ENCODE data around the gene EPS8L2.

Gene EPS8L2

GRCh38 chr11:763073-763463, 57.0 kb downstream of the EPS8L2 start:
- no peak for DNase-seq (ENCODE audit: low read depth)

GRCh38 chr11:763549-764321, 57.7 kb downstream of the EPS8L2 start:
- DNase-seq (ENCODE audit: low read depth): no peak

DNA sequence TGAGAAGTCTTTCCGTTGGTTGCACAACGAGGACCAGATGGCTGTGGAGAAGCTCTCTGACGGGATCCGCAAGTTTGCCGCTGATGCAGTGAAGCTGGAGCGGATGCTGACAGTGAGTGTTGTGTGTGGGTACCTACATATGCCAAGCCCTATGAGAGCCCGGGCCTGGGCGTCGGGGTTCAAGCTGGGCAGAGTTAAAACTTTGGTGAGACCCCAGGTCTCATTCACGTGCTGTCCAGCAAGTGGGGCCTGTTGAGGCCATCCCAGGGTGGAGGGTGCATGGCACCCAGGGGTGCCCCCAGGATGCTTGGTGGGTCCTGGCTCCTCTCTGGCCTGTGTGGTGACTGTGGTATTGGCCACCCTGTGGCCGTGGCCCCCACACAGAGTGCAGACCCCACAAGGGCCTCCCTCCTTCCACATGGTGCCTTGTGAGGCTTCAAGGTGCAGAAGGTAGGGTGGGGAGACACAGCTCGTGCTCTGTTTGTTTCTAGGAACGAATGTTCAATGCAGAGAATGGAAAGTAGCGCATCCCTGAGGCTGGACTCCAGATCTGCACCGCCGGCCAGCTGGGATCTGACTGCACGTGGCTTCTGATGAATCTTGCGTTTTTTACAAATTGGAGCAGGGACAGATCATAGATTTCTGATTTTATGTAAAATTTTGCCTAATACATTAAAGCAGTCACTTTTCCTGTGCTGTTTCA, 58.4 kb downstream of the EPS8L2 start:
- no peak for DNase-seq (ENCODE audit: low read depth)

GRCh38 chr11:765025-765801, 59.2 kb downstream of the EPS8L2 start:
- peak; percentile 47 for DNase-seq (ENCODE audit: low read depth)

DNA sequence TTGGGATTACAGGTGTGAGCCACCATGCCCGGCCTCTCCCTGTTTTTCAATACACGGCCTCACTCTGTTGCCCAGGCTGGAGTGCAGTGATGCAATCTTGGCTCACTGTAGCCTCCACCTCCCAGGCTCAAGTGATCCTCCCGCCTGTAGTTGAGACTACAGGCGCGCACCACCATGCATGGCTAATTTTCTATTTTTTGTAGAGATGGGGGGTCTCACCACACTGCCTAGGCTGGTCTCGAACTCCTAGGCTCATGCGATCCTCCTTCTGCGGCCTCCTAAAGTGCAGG, 59.7 kb downstream of the EPS8L2 start:
- no peak for DNase-seq (ENCODE audit: low read depth)

- no peak for DNase-seq (ENCODE audit: low read depth)
Measured at GRCh38 chr11:766106-766935, 60.3 kb downstream of the EPS8L2 start.

DNA sequence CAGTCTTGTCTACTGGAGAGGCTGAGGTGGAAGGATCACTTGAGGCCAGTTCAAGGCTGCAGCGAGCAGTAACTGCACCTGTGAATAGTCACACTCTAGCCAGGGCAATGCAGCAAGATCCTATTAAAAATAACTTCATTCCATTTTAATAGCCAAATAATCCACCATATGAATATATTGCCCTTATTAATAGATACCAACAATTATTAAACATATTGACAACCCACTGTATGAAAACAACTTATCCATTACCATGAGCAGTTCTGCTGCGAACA, 60.8 kb downstream of the EPS8L2 start:
- DNase-seq (ENCODE audit: low read depth): no peak

DNA sequence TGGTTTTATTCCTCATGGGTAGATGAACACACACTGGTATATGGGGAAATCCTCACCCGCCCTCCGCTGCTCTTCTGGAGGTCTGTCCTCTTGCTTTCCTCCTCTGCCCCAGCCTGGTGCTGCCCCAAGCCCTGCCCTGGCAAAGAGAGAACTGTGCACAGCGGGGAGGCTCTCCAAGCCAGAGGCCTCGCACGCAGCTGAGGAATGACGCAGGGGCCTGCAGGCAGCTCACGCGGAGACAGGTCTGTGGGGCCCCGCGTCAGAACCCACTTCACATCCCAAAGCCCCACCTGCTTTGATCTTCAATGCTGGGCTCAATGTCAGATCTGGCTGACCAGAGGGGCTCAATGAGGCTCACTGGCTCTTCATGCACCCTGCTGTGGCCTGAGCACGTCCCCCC, 61.2 kb downstream of the EPS8L2 start:
- DNase-seq (ENCODE audit: low read depth): no peak

DNA sequence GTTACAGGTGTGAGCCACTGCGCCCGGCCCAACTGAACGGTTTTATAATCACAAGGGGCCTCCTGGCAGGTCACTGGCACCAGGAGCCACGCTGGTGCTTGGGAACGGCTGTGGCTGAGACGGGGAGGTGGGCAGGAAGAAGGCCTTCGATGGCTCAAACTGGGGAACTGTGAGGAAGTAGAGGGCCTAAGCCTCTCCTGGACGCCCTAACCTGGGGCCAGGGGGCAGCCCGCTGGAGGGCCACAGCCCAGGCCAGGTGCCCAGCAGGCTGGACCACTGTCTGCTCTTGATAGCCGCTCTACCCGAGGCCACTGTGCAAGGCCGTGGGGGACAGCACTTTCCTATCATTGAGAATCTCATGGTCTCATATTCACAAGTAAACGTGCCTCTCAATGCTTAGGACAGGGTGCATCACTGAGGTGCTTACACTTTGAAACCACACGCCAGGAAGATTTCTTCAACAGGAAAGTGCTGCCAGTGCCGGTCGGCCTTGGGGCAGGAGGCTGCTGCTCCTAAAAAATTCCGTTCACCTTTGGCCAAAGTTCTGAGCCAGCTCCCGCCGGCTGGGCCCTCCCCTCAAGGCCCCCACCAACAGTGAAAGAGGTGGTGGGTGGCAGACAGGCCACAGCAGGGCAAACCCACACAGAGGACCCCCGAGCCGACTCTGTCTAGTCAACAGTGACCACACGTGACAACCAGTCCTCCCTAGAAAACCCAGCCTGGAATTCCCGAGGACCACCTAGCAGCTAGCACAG, 64.0 kb downstream of the EPS8L2 start:
- DNase-seq (ENCODE audit: low read depth): no peak

GRCh38 chr11:770642-771616, 64.9 kb downstream of the EPS8L2 start:
- no peak for DNase-seq (ENCODE audit: low read depth)

DNA sequence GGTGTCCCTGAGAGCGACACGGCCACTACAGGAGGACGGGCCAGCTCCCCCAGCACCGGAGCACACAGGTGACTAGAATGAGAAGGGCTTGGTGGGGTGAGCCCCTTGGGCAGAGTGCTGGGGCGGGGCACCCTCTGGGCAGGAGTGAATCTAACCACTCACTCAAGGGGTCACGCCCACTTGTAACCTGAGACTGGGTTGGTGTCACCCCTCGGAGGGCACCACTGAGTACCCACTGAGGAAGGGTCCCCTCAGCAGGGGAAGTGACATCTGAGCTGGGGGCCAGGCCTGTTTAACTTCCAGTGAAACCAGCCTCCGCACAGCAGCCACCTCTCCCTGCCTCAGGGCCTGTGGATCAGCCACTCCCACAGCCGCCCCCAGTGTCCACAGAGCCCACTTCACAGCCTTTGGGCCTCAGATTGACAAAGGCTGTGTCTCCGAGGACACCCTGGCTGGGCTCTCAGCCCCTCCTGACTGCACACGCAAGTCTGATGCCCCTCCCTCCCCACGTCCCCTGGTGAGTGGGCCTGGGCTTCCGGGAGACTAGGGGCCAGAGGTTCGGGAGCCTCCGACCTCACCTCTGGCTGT, 65.7 kb downstream of the EPS8L2 start:
- no peak for DNase-seq (ENCODE audit: low read depth)

GRCh38 chr11:772429-773390, 66.7 kb downstream of the EPS8L2 start:
- DNase-seq (ENCODE audit: low read depth): no peak

- no peak for DNase-seq (ENCODE audit: low read depth)
Measured at GRCh38 chr11:773425-773824, 67.4 kb downstream of the EPS8L2 start.

- DNase-seq (ENCODE audit: low read depth): no peak
Measured at GRCh38 chr11:773830-774229, 67.8 kb downstream of the EPS8L2 start.

GRCh38 chr11:774873-775592, 69.0 kb downstream of the EPS8L2 start:
- DNase-seq (ENCODE audit: low read depth): no peak

DNA sequence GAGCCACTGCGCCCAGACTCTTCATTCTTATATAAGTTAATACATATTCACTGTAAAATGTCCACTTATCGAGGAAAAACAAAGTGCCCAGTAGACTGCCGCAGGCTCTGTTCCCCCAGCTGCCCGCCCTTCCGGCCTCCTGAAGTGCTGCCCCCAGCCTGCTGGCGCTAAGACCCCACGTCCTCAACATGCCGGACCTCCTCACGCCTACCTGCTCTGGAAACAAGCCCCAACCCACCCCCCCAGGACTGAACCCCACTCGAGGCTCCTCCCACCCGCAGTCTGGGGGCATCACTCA, 70.2 kb downstream of the EPS8L2 start:
- no peak for DNase-seq (ENCODE audit: low read depth)

- no peak for DNase-seq (ENCODE audit: low read depth)
Measured at GRCh38 chr11:776561-777287, 70.7 kb downstream of the EPS8L2 start.

All from activated T-helper 1 cell treated with Interleukin-2 at 50 U/mL for 16 hours (primary cell).